Calu3 (cell line): ENCODE data around the gene SEL1L3. TPM values are rescaled to one million over a fixed set of nuclear protein-coding genes. Genes with fewer than 3 reads are reported as not detected.

Experiments used
- BruUV-seq: library from RNA; stranded (reverse); fragments of 400-500 nt; replicated peaks from 2 replicates; lab custom pipeline; 2021; lab: Mats Ljungman, UMichigan
- CTCF ChIA-PET: fragments of 300-600 bp; sonication (Branson Sonifier 250); formaldehyde crosslinking; loops from one replicate; lab custom pipeline; 2022; ENCODE audit warnings: antibody characterized with exemption; lab: Charles Lee
- DNase-seq: peaks from one replicate; pipeline ENCODE4 v3.0.0; 2022
- H3K27ac Mint-ChIP-seq: one replicate; pipeline ENCODE4 v1.8.0; 2022; ENCODE audit warnings: mixed read lengths; ENCODE audit not compliant: unreplicated experiment
- H3K27me3 Mint-ChIP-seq: one replicate; pipeline ENCODE4 v1.8.0; 2022; ENCODE audit warnings: mixed read lengths; ENCODE audit not compliant: unreplicated experiment
- H3K36me3 Mint-ChIP-seq: one replicate; pipeline ENCODE4 v1.8.0; 2022; ENCODE audit warnings: mild to moderate bottlenecking, moderate library complexity, mixed read lengths; ENCODE audit not compliant: insufficient read depth, unreplicated experiment
- H3K4me1 Mint-ChIP-seq: one replicate; pipeline ENCODE4 v1.8.0; 2022; ENCODE audit warnings: mild to moderate bottlenecking, low read depth, mixed read lengths; ENCODE audit not compliant: unreplicated experiment
- H3K4me3 Mint-ChIP-seq: one replicate; pipeline ENCODE4 v1.8.0; 2022; ENCODE audit warnings: mild to moderate bottlenecking, low read depth, moderate library complexity, mixed read lengths; ENCODE audit not compliant: unreplicated experiment
- H3K9me3 Mint-ChIP-seq: one replicate; pipeline ENCODE4 v1.8.0; 2022; ENCODE audit warnings: low read depth, mixed read lengths; ENCODE audit not compliant: unreplicated experiment
- CTCF ChIP-seq: fragments of 200-600 bp; IDR thresholded peaks from one replicate; pipeline ENCODE4 v1.8.0; 2022; ENCODE audit warnings: antibody characterized with exemption; ENCODE audit not compliant: unreplicated experiment
- intact Hi-C: fragments of 100-400 bp; cut with micrococcal nuclease; formaldehyde crosslinking; loops from one replicate; pipeline ENCODE4 v1.10.0; 2022; ENCODE audit not compliant: unreplicated experiment
- total RNA-seq: library from RNA; stranded (reverse); gene quantifications from 2 replicates; pipeline ENCODE4 v1.2.3, GENCODE V29; 2022

SEL1L3 gene
- total RNA-seq, 1 experiment from 2014 or later, result 120 TPM

DNA sequence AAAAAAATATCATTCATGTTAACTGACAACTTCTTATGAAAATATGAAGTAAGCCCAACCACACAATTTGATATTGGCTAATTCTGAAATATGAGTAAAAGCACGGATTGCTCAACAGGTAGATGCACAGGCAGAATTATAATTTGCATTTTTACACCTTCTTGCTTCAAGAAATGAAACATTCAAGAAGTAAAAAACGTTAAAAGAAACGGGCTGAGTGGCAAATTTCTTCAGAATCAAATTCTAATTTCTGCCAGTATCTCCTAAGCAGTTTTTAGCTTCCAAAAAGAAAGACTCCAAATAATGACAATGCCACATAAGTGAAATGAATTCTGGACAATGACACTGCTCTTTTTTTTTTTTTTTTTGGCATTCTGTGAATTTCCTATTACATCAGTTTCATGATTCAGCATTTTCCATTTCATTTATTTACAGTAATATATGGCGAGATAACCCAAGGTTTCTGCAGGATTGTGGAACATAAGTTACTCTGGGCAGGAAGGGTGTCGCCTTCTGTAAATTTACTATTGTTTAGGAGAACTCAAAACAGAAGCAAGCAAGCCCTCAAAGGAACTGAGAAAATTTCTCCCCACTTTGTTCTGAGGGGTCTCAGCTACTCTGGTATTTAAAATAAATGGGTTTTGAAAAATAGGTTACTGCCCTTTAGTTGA lies 1.4 kb downstream of the SEL1L3 start:
- intact Hi-C loops, result no loop called here
- no peaks in the 10 kb centered on the region for H3K9me3 Mint-ChIP-seq
- peaks cover 40% of the 10 kb centered on the region for H3K36me3 Mint-ChIP-seq
- TSS peak; percentile 33 for BruUV-seq
- DNase-seq, result no peak
- H3K27ac Mint-ChIP-seq, result peak overlapping the region; percentile 92
- peaks cover 60% of the 10 kb centered on the region for H3K4me1 Mint-ChIP-seq
- H3K27me3 Mint-ChIP-seq, result no peaks in the 10 kb centered on the region
- CTCF ChIA-PET, result interaction anchor here (0.7 kb wide), 1 partner anchor 363 kb away, joined by 4 read pairs; no protein-coding TSS in a partner anchor
- peak overlapping the region; percentile 97 for H3K4me3 Mint-ChIP-seq
- TF ChIP-seq CTCF, result no peak

- H3K4me1 Mint-ChIP-seq, result peaks cover 67% of the 10 kb centered on the region
- H3K27ac Mint-ChIP-seq, result peak overlapping the region; percentile 89
- H3K27me3 Mint-ChIP-seq, result no peaks in the 10 kb centered on the region
- no peaks in the 10 kb centered on the region for H3K9me3 Mint-ChIP-seq
- H3K36me3 Mint-ChIP-seq, result peaks cover 40% of the 10 kb centered on the region
- H3K4me3 Mint-ChIP-seq, result peak overlapping the region; percentile 97
- intact Hi-C loops, result no loop called here
- TSS peak; percentile 48 for BruUV-seq
- no peak for TF ChIP-seq CTCF
- CTCF ChIA-PET, result interaction anchor here (0.7 kb wide), 1 partner anchor 364 kb away, joined by 4 read pairs; no protein-coding TSS in a partner anchor
- no peak for DNase-seq
Measured at GRCh38 chr4:25860586-25861279, 2.1 kb downstream of the SEL1L3 start.

- H3K4me3 Mint-ChIP-seq, result peak overlapping the region; percentile 97
- TF ChIP-seq CTCF, result no peak
- CTCF ChIA-PET, result interaction anchor here (0.5 kb wide), 1 partner anchor 19 kb away, joined by 4 read pairs; no protein-coding TSS in a partner anchor
- no peaks in the 10 kb centered on the region for H3K27me3 Mint-ChIP-seq
- H3K27ac Mint-ChIP-seq, result peak overlapping the region; percentile 89
- H3K9me3 Mint-ChIP-seq, result no peaks in the 10 kb centered on the region
- H3K36me3 Mint-ChIP-seq, result peaks cover 40% of the 10 kb centered on the region
- H3K4me1 Mint-ChIP-seq, result peaks cover 67% of the 10 kb centered on the region
- intact Hi-C loops, result no loop called here
- no TSS peak for BruUV-seq
- no peak for DNase-seq
Measured at GRCh38 chr4:25859429-25860148, 3.2 kb downstream of the SEL1L3 start.

DNA sequence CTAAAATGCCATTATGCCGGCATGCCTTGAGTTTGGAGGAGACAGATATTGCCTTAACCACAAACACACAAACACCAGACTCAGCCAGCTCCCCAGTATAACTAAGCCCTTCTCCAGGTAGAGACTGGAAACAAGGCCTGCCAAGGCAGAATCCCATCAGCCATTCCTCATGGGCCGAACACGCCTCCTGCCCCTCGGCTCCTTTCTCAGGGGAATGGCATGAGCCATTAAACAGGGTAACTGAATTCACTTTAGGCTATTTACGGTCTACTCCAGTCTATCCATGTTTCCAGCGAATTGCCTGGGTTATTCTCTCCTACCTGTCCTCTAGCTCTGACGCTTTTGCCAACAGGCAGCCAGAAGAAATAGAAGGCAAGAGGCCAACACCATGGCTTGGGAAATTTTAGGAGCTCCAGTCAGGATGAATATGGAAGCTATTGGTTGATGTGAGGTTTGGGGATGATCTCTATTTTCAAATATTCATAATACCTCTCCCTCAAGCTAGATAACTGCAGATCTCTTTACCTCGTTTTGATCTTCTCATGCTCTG lies 4.9 kb downstream of the SEL1L3 start:
- CTCF ChIA-PET, result no interaction called here
- no TSS peak for BruUV-seq

More for the DNA sequence above, 4.9 kb downstream of the SEL1L3 start:
- no peaks in the 10 kb centered on the region for H3K9me3 Mint-ChIP-seq
- intact Hi-C loops, result no loop called here
- H3K4me1 Mint-ChIP-seq, result peaks cover 72% of the 10 kb centered on the region
- no peak for TF ChIP-seq CTCF
- H3K36me3 Mint-ChIP-seq, result peaks cover 33% of the 10 kb centered on the region
- H3K4me3 Mint-ChIP-seq, result no peak overlapping the region
- no peak for DNase-seq
- H3K27ac Mint-ChIP-seq, result peak overlapping the region; percentile 34
- H3K27me3 Mint-ChIP-seq, result no peaks in the 10 kb centered on the region
